ENCODE data around the gene KIF20B. TPM values are rescaled to one million over a fixed set of nuclear protein-coding genes. Genes with fewer than 3 reads are reported as not detected.

The KIF20B gene
- total RNA-seq, 2 donors from 2014 or later = 13.6 to 32.0 TPM

GRCh38 chr10:89670926-89671325, 30.5 kb upstream of the KIF20B start:
- H3K36me3 ChIP-seq = no peaks in the 10 kb centered on the region
- no peaks in the 10 kb centered on the region for H3K9me3 ChIP-seq
- H3K4me1 ChIP-seq = no peaks in the 10 kb centered on the region
- intact Hi-C loops (cut with DNase I) = no loop called here
- H3K9ac ChIP-seq (ENCODE audit: low read depth in 2 of 2, low read length in 2 of 2) = no peak overlapping the region
- no peak for TF ChIP-seq CTCF (IDR thresholded peaks at IDR 0.05)
- no peak overlapping the region for H3K4me3 ChIP-seq
- no peaks in the 10 kb centered on the region for H3K27me3 ChIP-seq
- no peak overlapping the region for H3K27ac ChIP-seq
- no peak for DNase-seq

GRCh38 chr10:89677341-89677740, 24.0 kb upstream of the KIF20B start:
- intact Hi-C loops (cut with DNase I) = no loop called here

GRCh38 chr10:89679986-89680385, 21.4 kb upstream of the KIF20B start:
- no peaks in the 10 kb centered on the region for H3K36me3 ChIP-seq
- intact Hi-C loops (cut with DNase I) = no loop called here
- no peak overlapping the region for H3K27ac ChIP-seq
- no peak overlapping the region for H3K9ac ChIP-seq (ENCODE audit: low read depth in 2 of 2, low read length in 2 of 2)
- no peaks in the 10 kb centered on the region for H3K27me3 ChIP-seq
- TF ChIP-seq CTCF (IDR thresholded peaks at IDR 0.05) = no peak
- no peaks in the 10 kb centered on the region for H3K4me1 ChIP-seq
- DNase-seq = no peak
- H3K9me3 ChIP-seq = no peaks in the 10 kb centered on the region
- H3K4me3 ChIP-seq = no peak overlapping the region

More at GRCh38 chr10:89677341-89677740, 24.0 kb upstream of the KIF20B start:
- no peak overlapping the region for H3K27ac ChIP-seq
- H3K27me3 ChIP-seq = no peaks in the 10 kb centered on the region
- DNase-seq = no peak
- no peaks in the 10 kb centered on the region for H3K9me3 ChIP-seq
- H3K9ac ChIP-seq (ENCODE audit: low read depth in 2 of 2, low read length in 2 of 2) = no peak overlapping the region
- no peak for TF ChIP-seq CTCF (IDR thresholded peaks at IDR 0.05)
- no peaks in the 10 kb centered on the region for H3K4me1 ChIP-seq
- no peak overlapping the region for H3K4me3 ChIP-seq
- H3K36me3 ChIP-seq = no peaks in the 10 kb centered on the region

GRCh38 chr10:89683883-89684282, 17.5 kb upstream of the KIF20B start:
- H3K9ac ChIP-seq (ENCODE audit: low read depth in 2 of 2, low read length in 2 of 2) = no peak overlapping the region
- intact Hi-C loops (cut with DNase I) = no loop called here
- H3K36me3 ChIP-seq = no peaks in the 10 kb centered on the region
- no peak for TF ChIP-seq CTCF (IDR thresholded peaks at IDR 0.05)
- H3K27ac ChIP-seq = no peak overlapping the region
- H3K4me1 ChIP-seq = no peaks in the 10 kb centered on the region
- no peaks in the 10 kb centered on the region for H3K9me3 ChIP-seq
- H3K4me3 ChIP-seq = no peak overlapping the region
- DNase-seq = no peak
- H3K27me3 ChIP-seq = no peaks in the 10 kb centered on the region

GRCh38 chr10:89684604-89685003, 16.8 kb upstream of the KIF20B start:
- Histone ChIP-seq H3K27me3 (no peaks in the 10 kb centered on the region), H3K27ac (no peak overlapping the region), H3K9me3 (no peaks in the 10 kb centered on the region), H3K9ac (ENCODE audit: low read depth in 2 of 2, low read length in 2 of 2) (no peak overlapping the region), H3K4me3 (no peak overlapping the region), H3K36me3 (no peaks in the 10 kb centered on the region), H3K4me1 (no peaks in the 10 kb centered on the region)
- DNase-seq = no peak
- intact Hi-C loops (cut with DNase I) = no loop called here
- no peak for TF ChIP-seq CTCF (IDR thresholded peaks at IDR 0.05)

GRCh38 chr10:89685936-89686335, 15.5 kb upstream of the KIF20B start:
- Histone ChIP-seq H3K27me3 (no peaks in the 10 kb centered on the region), H3K4me3 (no peak overlapping the region), H3K9me3 (no peaks in the 10 kb centered on the region), H3K9ac (ENCODE audit: low read depth in 2 of 2, low read length in 2 of 2) (no peak overlapping the region), H3K36me3 (no peaks in the 10 kb centered on the region), H3K4me1 (no peaks in the 10 kb centered on the region), H3K27ac (no peak overlapping the region)
- intact Hi-C loops (cut with DNase I) = no loop called here
- DNase-seq = no peak
- TF ChIP-seq CTCF (IDR thresholded peaks at IDR 0.05) = no peak
